GM18502 (cell line): ENCODE results near the gene ADGRB2.

Experiments
- ATAC-seq: cut with Tn5 transposase; IDR thresholded peaks from one replicate; pipeline ENCODE4 v1.9.1; 2021; ENCODE audit warnings: mild to moderate bottlenecking; ENCODE audit not compliant: unreplicated experiment, poor library complexity

Gene ADGRB2

DNA sequence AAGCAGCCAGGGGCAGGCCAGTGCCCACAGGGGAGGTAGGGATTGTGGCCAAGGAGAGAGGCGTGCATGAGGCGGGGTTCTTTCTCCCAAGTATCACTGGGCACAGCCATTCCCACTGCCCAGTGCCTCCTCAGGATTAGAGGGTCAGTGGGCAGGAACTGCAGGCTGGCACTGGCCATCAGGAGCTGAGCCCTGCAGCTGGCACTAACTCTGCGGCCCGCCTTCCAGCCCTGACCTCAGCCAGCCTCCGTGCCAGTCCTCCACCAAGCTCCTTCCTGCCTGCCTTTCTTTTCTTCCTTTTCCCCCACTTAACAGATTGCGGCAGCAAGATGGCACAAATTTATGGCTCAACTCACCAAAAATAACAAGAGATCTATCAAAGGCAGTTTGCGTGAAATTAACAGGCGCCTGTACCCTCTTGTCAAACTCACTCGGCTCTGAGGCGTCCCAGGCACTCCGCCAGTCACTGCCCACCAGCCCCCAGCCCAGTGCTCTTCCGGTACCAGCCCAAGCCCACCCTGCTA lies 11.1 kb downstream of the ADGRB2 start:
- ATAC-seq: no peak

DNA sequence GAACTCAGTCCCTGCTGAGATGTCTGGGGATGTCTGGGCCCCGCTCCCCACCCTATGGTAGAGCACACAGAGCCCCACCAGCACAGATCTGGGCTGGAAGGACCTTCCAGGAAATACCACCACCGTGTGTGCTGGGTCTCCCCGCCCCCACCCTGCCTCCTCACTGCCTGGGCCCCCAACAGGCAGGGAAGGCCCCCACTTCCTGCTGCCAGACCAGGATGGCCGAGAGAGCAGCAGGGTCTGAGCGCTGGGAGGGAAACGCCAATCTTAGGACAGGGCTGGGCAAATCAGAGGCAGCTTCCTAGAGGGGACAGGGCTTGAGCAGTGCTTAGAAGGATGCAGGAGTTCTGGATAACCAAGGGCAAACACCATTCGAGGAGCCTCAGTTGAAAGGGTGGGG lies 11.9 kb downstream of the ADGRB2 start:
- no peak for ATAC-seq

DNA sequence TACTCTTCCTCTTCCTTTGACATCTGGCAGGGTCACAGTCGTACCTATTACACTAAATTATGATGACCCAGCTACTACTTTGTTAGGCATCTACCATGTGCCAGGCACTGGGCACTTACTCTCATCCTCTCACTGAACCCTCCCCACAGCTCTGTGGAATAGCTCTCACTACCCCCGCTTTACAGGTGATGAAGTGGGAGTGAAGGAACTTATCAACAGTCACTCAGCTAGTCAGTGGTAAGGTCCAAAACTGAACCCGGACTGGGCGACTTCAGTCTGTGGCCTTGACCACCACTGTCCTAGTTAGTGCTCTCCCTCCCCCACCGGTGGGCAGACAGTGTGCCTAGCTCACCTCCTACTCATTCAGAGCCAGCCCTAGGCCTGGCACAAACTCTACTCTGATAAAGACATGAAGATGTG lies 12.3 kb downstream of the ADGRB2 start:
- no peak for ATAC-seq

DNA sequence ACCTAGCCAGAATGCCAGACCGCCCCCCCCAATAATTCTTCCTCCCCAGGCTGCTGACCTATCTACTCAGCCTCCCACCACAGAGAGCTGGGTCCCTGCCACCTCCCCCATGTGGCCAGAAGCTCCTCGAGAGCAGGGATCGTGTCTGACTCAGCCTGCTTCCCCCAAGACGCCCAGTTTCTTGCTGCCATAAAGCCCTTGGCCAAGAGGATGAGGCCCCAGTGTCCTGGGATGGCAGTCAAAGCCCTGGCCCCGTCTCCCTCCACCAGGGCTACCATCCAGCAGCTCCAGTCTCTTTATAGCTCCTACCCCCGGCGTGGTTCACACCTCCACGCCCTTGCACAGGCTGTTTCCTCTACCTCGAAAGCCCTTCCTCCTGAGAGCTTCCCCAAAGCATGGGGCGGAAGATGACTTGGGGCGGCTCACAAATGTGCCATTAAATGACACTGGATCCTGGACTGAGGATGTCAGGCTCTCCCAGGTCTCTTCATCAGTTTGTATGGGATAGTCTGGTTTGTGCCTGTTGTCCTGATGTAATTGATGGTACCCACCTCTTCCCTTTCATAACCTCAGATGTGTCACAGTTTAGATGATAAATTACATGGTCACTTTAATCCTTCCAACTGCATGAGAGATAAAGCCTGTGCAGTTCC lies 13.2 kb downstream of the ADGRB2 start:
- no peak for ATAC-seq

DNA sequence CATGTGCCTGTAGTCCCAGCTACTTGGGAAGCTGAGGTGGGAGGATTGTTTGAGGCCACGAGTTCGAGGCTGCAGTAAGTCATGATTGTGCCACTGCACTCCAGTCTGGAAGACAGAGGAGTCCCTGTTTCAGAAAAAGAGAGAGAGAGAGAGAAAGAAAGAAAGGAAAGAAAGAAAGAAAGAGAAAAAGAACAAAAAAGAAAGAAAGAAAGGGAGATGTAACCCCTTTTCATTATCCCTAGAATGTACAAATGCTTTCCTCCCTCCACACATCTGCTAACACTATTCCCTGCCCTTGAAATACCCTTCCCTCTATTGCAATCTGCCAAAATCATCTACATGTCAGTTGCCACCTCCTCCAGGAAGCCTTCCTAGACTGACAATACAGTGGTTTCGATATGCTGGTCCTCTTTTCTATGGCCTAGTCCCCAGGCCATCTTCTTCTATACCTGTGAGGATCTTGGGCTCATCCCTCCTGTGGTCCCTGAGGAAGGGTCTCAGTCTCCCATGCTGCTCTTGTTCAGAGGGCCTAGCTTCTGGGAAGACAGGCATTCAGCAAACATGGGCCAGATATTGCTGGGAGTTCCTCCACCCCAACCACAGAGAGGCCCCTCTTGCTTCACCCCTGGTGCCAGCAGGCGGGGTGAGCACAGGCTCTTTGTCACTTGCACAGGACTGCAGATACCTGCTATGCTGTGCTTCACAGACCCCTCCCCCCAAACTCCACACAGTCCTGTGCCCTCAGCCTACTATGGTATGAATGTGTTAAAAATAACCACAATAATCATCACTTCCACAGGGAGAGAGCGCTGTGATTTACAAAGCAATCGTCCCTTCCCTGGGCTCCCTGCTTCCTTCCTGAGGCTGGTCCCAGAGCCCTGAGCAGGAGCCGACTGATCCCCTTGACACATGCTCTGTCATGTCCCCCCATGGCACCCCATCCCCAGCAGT lies 14.1 kb downstream of the ADGRB2 start:
- no peak for ATAC-seq

DNA sequence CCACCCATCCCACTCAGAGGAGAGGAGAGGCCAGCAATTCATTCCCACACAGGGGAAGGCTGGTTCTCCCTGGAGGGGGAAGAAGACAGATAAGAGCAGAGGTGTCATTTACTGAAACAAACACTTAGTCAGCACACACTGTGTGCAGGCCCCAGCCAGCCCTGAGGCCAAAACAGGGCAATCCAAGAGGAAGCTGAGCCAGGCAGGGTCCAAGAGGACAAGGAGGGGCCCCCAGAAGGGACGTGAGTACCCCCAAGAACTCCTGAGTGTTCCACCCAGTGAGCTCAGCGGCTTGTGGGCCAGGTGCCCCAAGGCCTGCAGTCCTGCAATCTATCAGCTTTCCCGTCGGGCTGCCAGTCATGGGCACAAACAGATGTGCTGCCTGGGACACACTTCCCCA lies 15.8 kb downstream of the ADGRB2 start:
- ATAC-seq: no peak

DNA sequence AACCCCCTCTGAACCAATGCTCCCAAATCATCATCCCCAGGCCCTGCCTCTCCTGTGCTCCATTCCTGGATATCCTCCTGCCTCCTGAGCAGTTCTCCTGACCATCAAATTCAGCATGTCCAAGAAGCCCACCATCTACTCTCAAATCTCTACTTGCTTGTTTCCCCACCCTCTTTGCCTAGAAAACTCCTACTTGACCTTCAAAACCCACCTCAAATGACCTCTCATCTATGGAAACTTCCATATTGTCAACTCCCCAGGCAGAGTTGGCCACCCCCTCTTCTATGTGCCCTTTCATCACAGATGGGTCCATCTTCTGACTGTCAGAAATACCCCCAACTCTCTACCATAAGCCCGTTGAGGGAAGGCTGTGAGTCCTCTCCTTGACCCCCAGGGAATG lies 16.8 kb downstream of the ADGRB2 start:
- no peak for ATAC-seq

DNA sequence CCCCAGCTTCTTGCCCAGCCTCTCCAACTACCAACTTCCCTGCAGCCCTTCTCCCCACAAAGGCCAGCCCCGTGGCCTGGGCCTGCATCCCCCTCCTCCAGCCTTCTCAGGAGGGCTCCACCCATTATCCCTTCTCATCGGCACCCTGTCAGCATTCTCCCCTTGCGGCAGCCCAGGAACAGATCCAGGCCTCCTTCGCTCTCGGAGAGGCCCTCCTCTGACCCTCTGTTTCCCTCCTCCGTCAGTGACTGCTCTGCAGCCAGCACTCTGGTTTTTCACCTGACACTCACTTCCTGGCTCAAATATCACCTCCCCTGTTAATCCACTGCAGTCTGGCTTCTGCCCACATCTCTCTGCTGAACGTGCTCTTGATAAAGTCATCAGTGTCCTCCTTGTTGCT lies 17.5 kb downstream of the ADGRB2 start:
- no peak for ATAC-seq

DNA sequence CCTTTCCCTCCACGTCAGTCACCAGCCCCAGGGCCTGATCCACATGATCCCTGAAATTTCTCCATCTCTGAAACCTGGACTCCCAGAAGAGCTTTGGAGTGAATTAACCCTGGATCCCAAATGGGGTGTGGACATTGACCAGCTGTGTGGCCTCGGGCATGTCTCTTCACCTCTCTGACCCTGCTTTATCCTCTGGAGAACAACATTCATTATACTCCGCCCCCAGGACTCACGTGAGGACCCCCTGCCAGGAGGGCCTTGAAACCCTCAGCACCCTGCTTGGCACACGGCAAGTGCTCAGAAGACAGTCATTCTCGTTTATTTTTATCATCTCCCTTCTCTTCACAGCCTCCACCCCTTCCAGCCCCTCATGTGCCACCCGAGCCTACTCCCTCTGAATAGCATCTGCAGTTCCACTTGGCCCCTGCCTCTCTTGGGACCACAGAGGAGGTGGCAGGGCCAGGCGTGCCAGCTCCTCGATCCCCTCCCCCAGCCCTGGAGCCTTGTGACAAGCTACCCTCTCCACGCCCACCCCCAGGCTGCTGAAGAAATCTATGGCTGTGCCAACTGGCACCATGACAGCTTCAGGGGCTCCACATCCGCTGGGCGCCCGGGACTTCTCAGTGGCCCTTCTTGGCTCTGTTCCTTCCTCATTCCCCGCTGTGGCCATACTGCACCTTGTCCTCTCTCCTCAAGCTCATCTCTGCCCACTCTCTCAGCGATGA lies 18.0 kb downstream of the ADGRB2 start:
- no peak for ATAC-seq

DNA sequence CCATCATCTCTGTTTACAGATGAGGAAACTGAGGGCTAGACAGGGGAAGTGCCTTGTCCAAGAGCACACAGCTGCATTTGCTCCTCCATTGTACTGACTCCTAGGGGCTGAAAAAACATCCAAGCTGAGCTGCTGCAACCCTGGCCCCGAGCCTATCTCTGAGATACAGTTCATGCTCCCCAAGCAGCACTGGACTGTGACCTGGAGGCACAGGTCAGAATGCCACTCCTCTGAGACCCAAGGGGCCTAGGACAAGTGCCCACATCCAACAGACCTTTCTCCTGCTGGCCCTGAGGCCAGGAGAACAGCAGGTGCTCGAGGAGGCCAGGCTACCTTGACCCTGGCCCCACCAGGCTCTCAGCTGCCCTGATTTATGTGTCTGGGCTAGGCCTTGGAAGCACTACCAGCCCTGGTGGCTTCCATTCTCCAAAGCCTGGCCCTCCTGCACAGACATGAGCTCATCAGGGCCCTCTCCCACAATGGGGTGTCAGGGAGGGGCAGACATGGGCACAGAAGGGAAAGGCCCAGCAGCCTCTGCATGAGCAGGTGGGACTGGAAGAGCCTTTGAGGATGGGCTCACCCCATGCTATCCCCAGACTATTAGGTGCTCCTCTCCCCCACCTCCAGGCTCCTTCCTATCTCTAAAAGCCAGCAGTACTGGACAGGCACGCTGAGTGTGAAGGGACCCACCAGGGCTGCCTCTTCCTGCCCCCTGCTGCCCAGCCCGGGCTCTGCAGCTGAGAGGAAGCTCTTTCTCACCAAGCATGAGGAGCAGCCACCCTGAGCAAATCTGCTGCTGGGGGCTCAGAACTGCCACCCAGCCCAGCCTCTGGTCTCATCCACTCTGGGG lies 18.8 kb downstream of the ADGRB2 start:
- no peak for ATAC-seq

DNA sequence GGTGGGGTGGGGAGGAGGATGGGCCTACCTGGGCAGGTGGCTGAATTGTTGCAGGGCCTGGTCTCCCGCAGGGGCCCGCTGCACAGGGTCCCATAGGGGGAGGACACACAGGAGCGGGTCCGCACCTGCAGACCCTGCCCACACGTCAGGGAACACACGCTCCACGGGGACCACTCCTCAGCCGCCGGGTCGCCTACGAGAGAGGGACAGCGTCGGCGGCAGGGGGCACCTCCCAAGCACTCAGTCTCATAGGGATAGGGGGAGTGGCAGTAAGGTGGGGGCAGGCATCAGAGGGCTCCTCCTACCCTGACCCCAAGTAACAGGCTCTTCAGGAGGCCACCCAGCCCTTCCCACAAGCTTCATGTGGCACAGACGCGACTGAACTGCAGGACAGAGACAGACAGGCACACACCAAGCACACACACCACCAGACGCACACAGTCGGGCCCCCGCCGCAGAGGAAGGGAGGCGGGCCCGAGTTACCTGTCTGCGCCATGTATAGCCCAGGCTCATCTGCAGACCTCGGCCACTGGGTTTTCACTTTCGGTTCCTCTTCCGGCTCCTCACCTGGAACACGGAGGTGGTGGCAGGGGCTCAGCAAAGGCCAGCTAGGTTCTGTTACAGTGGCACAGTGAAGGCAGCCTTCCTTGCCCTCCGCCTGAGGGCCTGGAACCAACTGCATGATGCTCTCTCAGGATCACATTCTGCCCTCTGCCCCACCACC lies 19.8 kb downstream of the ADGRB2 start:
- peak; percentile 75 for ATAC-seq

DNA sequence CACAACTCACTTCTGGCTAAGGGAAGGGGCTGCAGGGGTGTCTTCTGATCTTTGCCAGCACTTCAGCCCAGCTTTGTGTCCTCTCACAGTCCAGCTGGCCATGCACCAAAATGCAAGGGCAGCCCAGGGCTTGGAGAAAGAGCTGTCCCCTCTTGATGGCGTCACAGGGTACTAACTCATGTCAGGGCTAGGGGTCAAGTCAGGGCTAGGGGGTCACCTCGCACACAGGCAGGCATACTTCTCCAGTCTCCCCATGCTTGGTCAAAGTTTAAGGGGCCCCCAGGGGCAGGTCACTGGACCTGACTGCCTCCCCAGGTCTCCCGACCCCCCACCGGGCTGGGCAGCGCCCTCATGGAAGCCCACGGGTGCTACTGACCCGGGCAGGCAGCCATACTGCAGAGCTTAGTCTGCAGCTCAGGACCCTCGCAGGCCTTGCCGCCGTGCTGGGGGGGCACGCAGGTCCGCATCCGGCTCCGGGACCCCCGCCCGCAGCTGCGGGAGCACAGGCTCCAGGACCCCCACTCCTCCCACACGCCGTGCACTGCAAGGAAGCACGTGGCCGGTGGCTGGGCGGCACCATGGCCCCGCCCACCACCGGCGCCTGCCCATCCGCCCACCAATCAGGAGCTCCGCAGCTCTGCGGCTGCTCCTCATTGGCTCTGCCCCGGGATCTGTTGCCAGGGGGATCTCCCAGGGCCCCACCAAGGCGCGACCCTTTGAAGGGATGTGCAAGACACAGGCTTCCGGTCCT lies 21.5 kb downstream of the ADGRB2 start:
- no peak for ATAC-seq

DNA sequence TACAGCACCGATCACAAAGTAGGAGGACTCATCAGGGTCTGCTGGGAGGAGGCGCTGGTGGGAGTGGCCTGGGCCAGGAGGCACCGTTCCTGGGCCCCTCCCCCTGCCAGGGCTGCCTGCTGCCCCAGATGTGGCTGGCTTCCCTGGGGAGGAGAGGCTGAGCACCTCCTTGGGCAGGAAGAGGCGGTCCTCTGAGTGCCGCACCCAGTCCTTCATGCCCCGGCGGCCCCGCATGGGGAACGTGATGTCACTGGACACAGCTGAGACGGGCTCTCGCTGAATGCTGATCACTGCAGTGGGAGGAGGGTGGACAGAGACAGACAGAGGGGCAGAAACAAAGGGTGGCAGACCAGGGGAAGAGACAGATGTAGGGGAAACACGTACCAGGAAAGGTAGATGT lies 24.8 kb downstream of the ADGRB2 start:
- no peak for ATAC-seq

DNA sequence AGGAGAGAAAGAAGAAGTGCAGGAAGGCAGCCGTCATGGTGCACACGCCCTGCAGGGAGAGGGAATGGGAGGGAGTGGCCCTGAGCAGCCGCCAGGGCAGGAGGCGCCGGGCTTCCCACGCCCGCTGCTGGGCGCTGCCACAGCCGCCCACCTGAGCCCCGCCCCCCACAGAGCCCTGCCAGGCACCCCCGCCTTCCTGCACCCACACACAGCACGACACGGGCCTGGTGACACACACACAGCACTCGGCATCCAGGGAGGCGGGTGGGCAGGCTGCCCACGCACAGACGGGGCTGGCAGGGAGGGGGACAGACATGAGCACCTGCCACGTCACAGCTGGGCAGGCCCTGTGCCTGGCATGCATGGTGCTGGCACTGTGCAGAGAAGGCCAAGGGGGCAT lies 27.5 kb downstream of the ADGRB2 start:
- ATAC-seq: no peak

DNA sequence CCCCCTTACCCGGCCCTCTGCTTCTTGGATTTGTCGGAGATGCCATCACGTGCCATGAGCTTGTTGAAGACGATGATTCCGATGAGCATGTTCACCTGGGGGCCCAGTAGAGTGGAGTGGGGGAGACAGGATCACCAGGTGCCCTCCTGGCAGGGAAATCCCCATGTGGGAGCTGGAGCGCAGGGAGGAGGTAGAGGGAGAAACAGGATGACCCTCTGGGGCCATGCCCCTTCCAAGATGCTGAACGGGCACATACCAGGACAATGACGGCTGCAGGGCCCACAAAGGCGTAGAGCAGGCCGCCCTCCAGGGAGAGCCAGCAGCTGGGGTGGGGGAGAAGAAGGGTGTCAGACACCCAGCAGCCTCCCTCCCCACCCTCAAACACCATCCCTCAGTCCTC lies 28.6 kb downstream of the ADGRB2 start:
- no peak for ATAC-seq

DNA sequence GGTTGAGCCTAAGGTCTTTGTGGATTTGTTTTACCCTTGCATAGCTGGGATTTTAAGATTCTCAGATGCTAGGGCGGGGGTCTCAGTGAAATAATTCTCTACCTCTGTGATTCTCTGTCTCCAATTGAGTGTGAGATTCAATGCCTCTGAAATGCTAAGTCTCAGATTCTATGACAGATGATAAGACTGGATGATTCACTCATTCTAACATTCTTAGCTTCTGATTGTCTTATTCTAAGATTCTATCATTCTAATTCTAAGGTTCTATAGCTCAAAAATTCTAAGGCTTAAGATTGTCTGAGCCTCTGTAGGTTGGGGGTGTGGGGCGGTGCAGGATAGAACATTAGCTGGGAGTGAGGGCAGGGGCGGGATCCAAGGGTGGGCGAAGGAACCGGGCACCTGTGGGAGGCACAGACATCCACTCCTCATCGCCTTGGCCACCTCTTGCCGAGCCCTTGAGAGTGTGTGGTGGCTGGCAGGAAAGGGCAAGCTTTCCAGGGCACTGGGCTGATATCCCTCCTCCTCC lies 29.5 kb downstream of the ADGRB2 start:
- no peak for ATAC-seq

DNA sequence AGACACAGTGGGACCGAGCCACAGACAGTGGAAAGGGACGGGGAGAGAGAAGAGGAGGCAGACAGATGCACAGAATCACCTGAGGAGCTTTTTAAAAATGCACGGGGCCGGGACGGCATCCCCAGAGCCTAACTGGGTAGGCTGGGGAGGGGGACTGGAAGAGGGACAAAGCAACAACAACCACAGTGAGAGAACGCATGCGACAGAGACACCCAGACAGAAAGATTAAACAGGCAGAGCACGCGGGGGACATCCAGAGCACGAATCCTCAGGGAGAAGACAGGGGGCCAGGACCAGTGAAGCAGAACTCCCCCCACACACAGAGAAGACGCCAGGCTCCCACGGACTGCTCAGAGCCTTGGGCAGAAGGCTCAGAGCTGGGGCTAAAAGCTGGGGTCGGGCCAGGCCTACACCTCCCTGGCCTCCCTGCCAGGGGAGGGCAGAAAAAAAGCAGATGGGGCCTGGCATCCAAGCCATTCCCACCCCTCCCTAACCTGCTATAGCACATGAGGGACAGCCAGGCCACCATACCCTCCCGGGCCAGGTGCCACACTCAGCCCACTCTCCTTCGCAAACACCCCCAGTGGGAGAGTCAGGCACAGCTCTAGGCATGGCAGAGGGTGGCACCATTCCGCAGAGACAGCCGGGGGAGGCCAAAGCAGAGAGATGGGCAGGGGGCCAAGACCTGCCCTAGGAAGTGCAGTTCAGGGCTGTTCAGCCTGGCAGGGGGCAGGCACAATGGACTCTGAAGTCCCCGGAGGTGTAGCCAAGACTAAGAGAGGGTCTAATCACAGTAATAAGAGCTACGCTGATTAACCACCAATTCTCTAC lies 30.5 kb downstream of the ADGRB2 start:
- no peak for ATAC-seq
